Activated T-helper 2 cell treated with anti-CD3 and anti-CD28 coated beads, Interferon-gamma antibody, Interleukin-2, Interleukin-4, amounts not matched to agents 10 μg/mL and 5 μg/mL and 100 μg/mL, durations not matched to agents 14 hours and 24 hours and 36 hours (primary cell): ENCODE data around the gene GRIN2A. TPM values are rescaled to one million over a fixed set of nuclear protein-coding genes. Genes with fewer than 3 reads are reported as not detected.

Experiments
- DNase-seq: peaks from one replicate; pipeline ENCODE4 v3.0.0; 2021; ENCODE audit warnings: low spot score
- H3K27ac Mint-ChIP-seq: one replicate; pipeline ENCODE4 v1.8.0; 2021; ENCODE audit warnings: mixed read lengths
- H3K27me3 Mint-ChIP-seq: one replicate; pipeline ENCODE4 v1.8.0; 2021; ENCODE audit warnings: low read depth, mixed read lengths
- H3K36me3 Mint-ChIP-seq: one replicate; pipeline ENCODE4 v1.8.0; 2021; ENCODE audit warnings: low read depth, mixed read lengths
- H3K4me1 Mint-ChIP-seq: one replicate; pipeline ENCODE4 v1.8.0; 2021; ENCODE audit warnings: low read depth, mixed read lengths
- H3K4me3 Mint-ChIP-seq: one replicate; pipeline ENCODE4 v1.8.0; 2021; ENCODE audit warnings: low read depth, mild to moderate bottlenecking, moderate library complexity, mixed read lengths
- H3K9me3 Mint-ChIP-seq: one replicate; pipeline ENCODE4 v1.8.0; 2021; ENCODE audit warnings: mixed read lengths
- intact Hi-C: fragments of 100-400 bp; cut with micrococcal nuclease; formaldehyde crosslinking; loops from one replicate; pipeline ENCODE4 v1.15.1; 2023
- total RNA-seq: library from RNA; stranded (reverse); gene quantifications from 2 replicates; pipeline ENCODE4 v1.2.3, GENCODE V29; 2022

Gene GRIN2A
- total RNA-seq, 1 donor from 2014 or later = not detected

DNA sequence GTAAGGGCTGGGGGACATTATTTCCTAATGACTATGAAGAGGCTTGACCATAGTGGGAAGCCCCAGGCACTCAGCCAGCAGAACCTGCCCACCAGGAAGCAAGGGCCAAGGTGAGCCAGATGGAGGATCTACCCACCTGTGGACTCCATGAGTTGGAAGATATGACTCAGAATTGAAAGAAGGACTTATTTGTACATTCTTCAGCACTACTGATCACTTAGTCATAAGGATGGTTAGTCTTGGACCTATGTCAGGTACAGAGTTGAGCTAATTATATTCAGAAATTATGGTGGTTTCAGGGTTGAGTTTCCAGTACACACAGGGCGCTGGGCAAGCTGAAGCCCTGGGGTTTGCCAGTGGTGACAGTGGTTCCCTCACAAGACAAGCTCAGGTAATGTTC lies 24.0 kb upstream of the GRIN2A start:
- no peaks in the 10 kb centered on the region for H3K27me3 Mint-ChIP-seq
- H3K9me3 Mint-ChIP-seq = no peaks in the 10 kb centered on the region

DNA sequence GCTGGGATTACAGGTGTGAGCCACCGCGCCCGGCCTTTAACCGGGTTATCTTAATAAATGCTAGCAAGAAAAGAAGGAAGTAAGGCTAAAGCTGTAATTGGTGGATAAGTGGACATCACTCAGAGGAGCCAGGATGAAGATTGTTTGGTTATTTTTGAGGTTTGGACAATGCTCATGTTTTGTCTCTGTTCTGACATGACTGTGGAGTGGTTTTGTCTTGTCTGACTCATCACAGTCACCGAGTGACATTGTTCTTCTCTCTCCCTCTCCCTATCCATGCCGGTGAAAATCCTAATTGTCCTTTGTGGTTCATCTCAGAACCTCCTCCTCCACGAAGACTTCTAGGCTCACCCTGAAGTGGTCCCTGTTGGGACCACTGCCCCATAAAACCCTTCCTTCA lies 23.5 kb upstream of the GRIN2A start:
- intact Hi-C loops = no loop called here
- no peaks in the 10 kb centered on the region for H3K36me3 Mint-ChIP-seq

More for the DNA sequence above, 24.0 kb upstream of the GRIN2A start:
- H3K27ac Mint-ChIP-seq = no peak overlapping the region
- H3K4me3 Mint-ChIP-seq = no peak overlapping the region
- H3K36me3 Mint-ChIP-seq = no peaks in the 10 kb centered on the region
- no peak for DNase-seq
- intact Hi-C loops = no loop called here
- H3K4me1 Mint-ChIP-seq = no peaks in the 10 kb centered on the region

DNA sequence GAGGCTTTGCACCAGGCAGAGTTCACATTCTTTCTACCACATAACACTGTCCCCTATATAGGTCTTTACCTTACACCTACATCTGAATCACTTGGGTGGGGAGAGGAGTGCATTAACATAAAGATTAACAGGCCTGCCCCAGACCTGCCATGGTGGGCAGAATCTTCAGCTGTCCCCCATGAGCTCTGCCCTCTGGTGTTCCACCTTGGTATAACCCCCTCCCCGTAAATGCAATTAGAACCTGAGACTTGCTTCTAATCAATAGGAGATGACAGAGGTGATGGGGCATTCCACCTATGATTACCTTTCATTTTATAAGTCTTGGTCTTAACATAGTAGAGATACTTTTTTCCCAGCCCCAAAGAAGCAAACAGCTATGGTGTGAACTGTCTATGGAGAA lies 20.4 kb upstream of the GRIN2A start:
- no peak overlapping the region for H3K4me3 Mint-ChIP-seq
- H3K9me3 Mint-ChIP-seq = no peaks in the 10 kb centered on the region
- H3K27ac Mint-ChIP-seq = no peak overlapping the region
- H3K36me3 Mint-ChIP-seq = no peaks in the 10 kb centered on the region
- no peak for DNase-seq
- intact Hi-C loops = no loop called here
- no peaks in the 10 kb centered on the region for H3K27me3 Mint-ChIP-seq
- H3K4me1 Mint-ChIP-seq = no peaks in the 10 kb centered on the region

More for the DNA sequence above, 23.5 kb upstream of the GRIN2A start:
- Mint-ChIP-seq H3K27ac (no peak overlapping the region), H3K27me3 (no peaks in the 10 kb centered on the region), H3K9me3 (no peaks in the 10 kb centered on the region), H3K4me3 (no peak overlapping the region), H3K4me1 (no peaks in the 10 kb centered on the region)
- DNase-seq = no peak

DNA sequence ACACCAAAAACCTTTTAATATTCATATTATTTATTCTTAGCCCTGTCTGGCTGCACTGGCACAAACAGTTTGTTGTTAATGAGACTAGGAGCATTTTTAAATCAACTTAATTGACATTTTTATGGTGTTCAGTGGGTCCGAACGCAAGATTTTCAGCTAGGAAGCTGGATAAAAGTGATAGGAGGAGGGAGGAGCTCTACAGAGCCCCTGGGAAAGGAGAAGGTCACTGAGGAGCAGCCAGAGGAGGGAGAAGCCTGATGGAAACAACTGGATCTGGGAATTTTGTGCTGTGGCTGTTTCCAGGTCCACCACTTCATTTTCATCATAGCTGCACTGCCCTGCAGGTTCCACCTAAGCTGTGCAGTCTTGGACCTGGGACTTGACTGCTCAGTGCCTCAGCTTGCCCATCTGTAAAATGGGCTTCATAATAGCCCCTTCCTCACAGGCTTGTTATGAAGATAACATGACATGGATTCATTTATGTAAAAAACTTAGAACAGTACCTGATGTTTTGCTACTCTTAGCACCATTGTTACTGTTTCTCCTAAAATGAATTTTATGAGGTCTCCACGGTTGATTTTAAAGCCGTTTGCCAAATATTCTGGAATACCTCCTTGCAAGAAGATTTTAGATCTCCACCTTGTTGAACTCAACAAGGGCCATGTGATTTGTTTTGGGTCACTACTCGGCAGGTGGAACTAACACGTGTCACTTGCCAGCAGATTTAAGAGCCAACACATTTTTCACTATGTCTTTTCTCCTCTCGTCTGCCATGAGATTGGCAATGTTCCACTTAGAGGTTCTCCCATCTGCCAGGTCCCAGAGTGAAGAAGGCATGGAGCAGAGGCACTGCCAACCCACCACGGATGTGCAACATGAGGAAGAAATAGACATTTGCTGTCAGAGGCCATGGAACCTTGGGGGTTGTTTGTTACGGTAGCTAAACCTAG lies 18.7 kb upstream of the GRIN2A start:
- Mint-ChIP-seq H3K36me3 (no peaks in the 10 kb centered on the region), H3K4me3 (no peak overlapping the region), H3K9me3 (no peaks in the 10 kb centered on the region), H3K27me3 (no peaks in the 10 kb centered on the region), H3K4me1 (no peaks in the 10 kb centered on the region), H3K27ac (no peak overlapping the region)
- no peak for DNase-seq
- intact Hi-C loops = no loop called here

DNA sequence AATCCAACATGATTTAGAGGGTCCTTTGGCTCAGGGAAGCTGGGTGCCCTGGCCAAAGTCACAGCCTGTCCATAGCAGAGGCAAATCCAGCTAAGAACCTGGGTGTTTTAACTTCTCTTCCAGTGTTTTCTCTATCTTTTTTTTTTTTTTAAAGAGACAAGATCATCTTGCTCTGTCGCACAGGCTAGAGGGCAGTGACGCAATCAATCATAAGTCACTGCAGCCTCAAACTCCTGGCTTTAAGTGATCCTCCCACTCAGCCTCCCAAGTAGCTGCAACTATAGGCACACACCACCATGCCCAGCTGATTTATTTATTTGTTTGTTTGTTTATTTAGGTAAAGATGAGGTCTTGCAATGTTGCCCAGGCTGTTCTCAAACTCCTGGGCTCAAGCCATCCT lies 14.8 kb upstream of the GRIN2A start:
- Mint-ChIP-seq H3K36me3 (no peaks in the 10 kb centered on the region), H3K27ac (no peak overlapping the region), H3K9me3 (no peaks in the 10 kb centered on the region), H3K4me1 (no peaks in the 10 kb centered on the region), H3K4me3 (no peak overlapping the region), H3K27me3 (no peaks in the 10 kb centered on the region)
- intact Hi-C loops = no loop called here
- no peak for DNase-seq

DNA sequence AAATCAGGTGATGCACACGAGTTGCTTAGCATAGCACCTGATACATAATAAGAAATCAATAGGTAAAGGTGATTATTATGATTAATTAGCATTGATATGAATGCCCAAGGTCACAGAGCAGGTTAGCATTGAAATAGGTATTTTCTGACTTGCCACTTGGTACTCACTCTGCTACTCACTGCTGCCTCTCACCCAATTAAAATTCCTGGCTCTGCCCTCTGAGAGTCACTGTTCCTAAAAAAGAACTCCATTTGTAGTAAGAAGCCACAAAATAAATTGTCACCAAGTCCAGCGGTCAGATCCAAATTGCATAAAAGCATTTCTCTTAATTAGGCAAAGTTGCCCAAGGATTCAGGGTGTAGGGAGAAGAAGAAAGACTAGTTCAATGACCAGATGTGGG lies 8.9 kb upstream of the GRIN2A start:
- Mint-ChIP-seq H3K27me3 (no peaks in the 10 kb centered on the region), H3K4me1 (no peaks in the 10 kb centered on the region), H3K4me3 (no peak overlapping the region), H3K36me3 (no peaks in the 10 kb centered on the region), H3K27ac (no peak overlapping the region), H3K9me3 (no peaks in the 10 kb centered on the region)
- no peak for DNase-seq
- intact Hi-C loops = no loop called here

DNA sequence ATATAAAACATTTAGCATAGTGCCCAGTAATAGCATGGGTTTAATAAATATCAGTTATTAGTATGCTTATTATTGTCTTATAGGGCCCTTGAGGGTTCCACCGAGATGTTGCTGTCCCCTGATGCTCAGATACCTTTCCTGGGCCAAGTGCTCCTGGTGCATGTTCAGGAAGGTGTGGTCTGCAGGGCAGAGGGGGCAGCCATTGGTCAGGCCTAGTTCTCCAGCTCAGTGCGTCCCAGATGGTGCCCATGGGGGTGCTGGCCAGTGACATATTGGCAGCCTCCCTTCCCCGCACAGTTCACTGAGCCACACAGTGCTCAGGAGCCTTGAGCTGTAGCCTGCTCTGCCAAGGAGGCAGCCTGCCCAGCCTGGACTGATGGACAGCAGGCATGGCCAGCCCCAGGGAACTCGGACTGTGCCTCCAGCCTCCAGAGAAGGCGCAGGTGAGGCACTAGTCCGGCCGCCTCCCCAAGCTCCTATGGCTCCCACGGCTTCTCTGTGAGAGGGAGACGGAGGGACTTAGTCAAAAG lies 7.7 kb upstream of the GRIN2A start:
- Mint-ChIP-seq H3K4me3 (no peak overlapping the region), H3K36me3 (no peaks in the 10 kb centered on the region), H3K4me1 (no peaks in the 10 kb centered on the region), H3K27me3 (peaks cover 3% of the 10 kb centered on the region), H3K9me3 (no peaks in the 10 kb centered on the region), H3K27ac (no peak overlapping the region)
- intact Hi-C loops = no loop called here
- DNase-seq = no peak

DNA sequence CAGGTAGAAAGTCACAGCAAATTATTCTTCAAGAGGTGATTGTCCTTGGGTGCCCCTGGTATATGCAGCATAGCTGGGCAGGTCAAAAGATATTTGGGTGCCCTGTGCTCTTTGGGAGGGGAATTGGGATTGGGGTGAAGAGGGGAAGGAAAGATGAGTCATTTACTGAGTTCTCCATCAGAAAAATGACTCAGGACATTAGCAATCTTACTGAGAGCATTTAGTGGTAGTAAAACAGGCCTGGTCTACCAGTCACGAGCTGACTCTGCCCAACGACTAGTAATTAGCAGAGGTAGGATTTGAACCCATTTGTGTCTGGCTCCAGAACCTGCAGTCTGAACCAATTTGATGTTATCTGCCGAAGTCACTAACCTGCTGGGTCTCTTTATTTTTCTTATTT lies 6.0 kb upstream of the GRIN2A start:
- no peak overlapping the region for H3K27ac Mint-ChIP-seq
- no peak for DNase-seq
- H3K36me3 Mint-ChIP-seq = no peaks in the 10 kb centered on the region
- no peak overlapping the region for H3K4me3 Mint-ChIP-seq
- no peaks in the 10 kb centered on the region for H3K4me1 Mint-ChIP-seq
- H3K27me3 Mint-ChIP-seq = peaks cover 18% of the 10 kb centered on the region
- no peaks in the 10 kb centered on the region for H3K9me3 Mint-ChIP-seq
- intact Hi-C loops = no loop called here

DNA sequence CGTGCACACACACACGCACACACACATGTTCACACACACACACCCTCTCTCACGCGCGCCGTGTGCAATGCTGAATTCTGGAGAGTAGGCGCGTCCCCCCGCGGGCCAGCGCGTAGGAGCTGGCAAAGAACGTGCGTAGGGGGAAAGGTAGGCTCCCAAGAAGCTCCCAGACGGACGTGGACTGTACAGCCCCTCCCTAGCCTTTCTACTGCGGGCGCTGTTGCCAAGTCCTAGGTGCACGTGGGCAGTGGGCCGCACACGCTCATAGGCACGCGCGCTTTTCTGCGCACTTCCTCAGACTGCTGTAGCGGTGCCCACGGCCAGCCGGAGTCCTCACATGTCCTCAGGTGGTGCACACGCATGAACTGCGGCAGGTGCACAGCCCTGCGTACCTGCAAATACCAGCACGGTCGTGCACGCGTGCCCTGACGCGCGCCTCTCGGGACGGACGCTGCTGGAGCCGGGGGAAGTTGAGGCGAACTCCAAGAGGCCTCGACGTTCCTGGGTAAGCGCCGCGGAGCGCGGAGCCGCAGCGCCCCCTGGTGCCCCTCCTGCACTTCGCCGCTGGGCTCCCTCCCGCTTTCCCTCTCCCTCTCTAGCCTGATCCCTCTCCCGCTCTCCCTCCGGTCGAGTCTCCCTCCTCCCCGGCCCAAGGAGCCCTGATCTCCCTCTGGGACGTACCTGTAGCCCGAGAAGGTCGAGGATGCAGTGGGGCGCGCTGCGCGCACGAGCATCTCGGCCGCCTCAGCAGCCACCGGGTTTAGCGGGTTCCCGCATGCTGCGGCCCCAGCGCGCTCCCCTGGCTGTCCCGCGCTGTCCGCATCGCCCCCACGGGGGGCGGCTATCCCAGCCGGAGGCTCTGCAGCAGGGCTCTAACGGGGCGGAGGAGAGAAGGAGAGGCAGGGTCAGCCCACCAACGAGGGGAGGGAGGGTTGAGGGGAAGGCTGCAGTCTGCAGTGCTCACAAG lies 749 bp downstream of the GRIN2A start:
- no peaks in the 10 kb centered on the region for H3K4me1 Mint-ChIP-seq
- no peaks in the 10 kb centered on the region for H3K9me3 Mint-ChIP-seq
- DNase-seq = peak; percentile 20
- no peaks in the 10 kb centered on the region for H3K36me3 Mint-ChIP-seq
- peak overlapping the region; percentile 3 for H3K4me3 Mint-ChIP-seq
- intact Hi-C loops = loop anchor here (2.0 kb wide), 1 partner anchor 1021 kb away; no protein-coding TSS in a partner anchor
- H3K27me3 Mint-ChIP-seq = peaks cover 37% of the 10 kb centered on the region
- no peak overlapping the region for H3K27ac Mint-ChIP-seq

DNA sequence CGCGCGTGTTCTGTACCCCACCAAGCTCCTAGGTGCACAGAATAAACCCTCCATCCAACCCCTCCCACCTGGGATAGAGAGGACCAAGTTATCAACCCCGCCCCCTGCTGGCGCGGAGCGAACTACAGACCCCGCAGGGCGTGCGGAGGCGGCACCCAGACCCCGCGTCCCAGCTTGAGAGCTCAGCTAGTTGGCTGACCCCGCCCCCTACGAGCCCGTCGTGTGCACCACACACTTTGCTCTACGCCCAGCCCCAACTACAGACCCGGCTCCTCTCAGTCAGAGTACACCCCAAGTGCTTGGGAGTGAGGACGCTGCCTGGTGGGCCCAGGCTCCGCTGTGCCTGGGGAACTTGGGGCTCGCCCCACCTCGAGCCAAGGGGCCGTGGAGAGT lies 1.5 kb downstream of the GRIN2A start:
- Mint-ChIP-seq H3K27ac (no peak overlapping the region), H3K36me3 (no peaks in the 10 kb centered on the region), H3K9me3 (no peaks in the 10 kb centered on the region), H3K4me1 (no peaks in the 10 kb centered on the region), H3K27me3 (peaks cover 37% of the 10 kb centered on the region), H3K4me3 (no peak overlapping the region)
- no peak for DNase-seq
- intact Hi-C loops = loop anchor here (2.0 kb wide), 1 partner anchor 1020 kb away; no protein-coding TSS in a partner anchor

DNA sequence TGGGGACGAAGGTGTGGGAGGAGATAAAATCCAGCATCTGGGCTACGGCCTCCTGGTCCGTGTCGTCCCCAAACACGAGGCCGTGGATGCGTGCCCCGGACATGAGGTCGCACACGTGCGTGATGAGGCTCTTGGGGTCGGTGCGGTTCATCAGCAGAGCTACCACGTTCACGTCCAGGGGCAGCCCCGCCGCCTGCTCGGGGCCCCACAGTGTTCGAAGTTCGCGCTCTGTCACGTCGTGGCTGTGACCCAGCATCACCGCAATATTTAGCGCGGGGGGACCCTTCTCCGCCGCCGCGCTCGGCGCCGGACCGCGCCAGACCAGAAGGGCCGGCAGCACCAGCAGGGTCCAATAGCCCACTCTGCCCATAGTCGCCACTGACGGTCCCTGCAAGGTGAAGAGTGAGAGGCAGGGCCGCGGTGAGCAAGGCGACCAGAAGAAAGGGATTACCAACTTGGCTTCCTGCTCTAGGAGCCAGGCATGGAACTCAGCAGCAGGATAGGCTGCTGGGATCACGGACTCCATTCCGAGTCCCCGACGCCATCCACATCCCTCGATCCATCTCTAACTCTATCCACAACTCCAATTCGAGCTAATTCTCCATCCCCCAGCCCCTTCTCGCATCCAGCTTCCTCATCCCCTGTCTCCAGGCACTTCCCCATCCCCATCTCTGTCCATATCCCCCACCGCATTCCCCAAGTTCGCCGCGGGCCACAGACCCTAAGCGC lies 2.0 kb downstream of the GRIN2A start:
- no peak overlapping the region for H3K27ac Mint-ChIP-seq
- no peak for DNase-seq
- H3K27me3 Mint-ChIP-seq = peaks cover 35% of the 10 kb centered on the region
- no peaks in the 10 kb centered on the region for H3K4me1 Mint-ChIP-seq
- no peaks in the 10 kb centered on the region for H3K36me3 Mint-ChIP-seq
- H3K4me3 Mint-ChIP-seq = no peak overlapping the region
- intact Hi-C loops = loop anchor here (2.0 kb wide), 1 partner anchor 1019 kb away; no protein-coding TSS in a partner anchor
- no peaks in the 10 kb centered on the region for H3K9me3 Mint-ChIP-seq

DNA sequence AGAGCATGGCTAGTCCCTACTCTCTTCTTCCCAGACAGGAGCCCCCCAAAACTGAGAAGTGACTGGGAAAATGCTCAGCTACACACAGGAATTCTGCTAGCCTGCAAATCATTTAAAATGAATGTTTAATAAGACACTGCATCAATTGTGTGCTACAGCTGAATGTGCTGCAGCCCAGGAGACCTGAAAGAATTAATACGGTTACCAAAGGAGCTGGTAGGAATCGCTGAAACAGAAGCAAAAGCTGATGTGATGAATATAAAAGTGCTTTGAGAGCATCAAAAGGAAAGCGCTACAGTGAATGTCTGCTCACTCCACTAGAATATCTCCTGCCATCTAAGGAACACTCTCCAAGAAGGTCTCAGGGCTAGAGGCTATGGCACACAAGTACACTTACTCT lies 3.7 kb downstream of the GRIN2A start:
- no peak overlapping the region for H3K4me3 Mint-ChIP-seq

More for the DNA sequence above, 3.7 kb downstream of the GRIN2A start:
- Mint-ChIP-seq H3K27ac (no peak overlapping the region), H3K36me3 (no peaks in the 10 kb centered on the region), H3K4me1 (no peaks in the 10 kb centered on the region), H3K9me3 (no peaks in the 10 kb centered on the region), H3K27me3 (peaks cover 22% of the 10 kb centered on the region)
- DNase-seq = no peak
- intact Hi-C loops = no loop called here
